Measurements from ENCODE around the gene KCNA10.
"Not testable (repeated sequence)": the region's sequence is repeated elsewhere in the genome, so short reads cannot be mapped to it uniquely, and the experiment has no call there.

DNA sequence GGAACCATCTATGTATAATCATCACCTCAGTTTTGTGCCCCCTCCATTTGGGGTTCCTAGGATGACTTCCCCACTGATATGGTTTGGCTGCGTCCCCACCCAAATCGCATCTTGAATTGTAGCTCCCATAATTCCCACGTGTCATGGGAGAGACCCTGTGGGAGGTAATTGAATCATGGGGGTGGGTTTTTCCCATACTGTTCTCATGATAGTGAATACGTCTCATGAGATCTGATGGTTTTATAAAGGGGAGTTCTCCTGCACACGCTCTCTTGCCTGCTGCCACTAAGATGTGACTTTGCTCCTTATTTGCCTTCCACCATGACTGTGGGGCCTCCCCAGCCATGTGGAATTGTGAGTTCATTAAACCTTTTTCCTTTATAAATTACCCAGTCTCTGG is 8.1 kb downstream of the KCNA10 start:
- TF ChIP-seq, protein P1, sequence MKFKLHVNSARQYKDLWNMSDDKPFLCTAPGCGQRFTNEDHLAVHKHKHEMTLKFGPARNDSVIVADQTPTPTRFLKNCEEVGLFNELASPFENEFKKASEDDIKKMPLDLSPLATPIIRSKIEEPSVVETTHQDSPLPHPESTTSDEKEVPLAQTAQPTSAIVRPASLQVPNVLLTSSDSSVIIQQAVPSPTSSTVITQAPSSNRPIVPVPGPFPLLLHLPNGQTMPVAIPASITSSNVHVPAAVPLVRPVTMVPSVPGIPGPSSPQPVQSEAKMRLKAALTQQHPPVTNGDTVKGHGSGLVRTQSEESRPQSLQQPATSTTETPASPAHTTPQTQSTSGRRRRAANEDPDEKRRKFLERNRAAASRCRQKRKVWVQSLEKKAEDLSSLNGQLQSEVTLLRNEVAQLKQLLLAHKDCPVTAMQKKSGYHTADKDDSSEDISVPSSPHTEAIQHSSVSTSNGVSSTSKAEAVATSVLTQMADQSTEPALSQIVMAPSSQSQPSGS (CRISPR knock-in tag; IDR thresholded peaks at IDR 0.05; ENCODE audit: borderline replicate concordance, low read depth): not testable (repeated sequence)
- TF ChIP-seq, protein P2, sequence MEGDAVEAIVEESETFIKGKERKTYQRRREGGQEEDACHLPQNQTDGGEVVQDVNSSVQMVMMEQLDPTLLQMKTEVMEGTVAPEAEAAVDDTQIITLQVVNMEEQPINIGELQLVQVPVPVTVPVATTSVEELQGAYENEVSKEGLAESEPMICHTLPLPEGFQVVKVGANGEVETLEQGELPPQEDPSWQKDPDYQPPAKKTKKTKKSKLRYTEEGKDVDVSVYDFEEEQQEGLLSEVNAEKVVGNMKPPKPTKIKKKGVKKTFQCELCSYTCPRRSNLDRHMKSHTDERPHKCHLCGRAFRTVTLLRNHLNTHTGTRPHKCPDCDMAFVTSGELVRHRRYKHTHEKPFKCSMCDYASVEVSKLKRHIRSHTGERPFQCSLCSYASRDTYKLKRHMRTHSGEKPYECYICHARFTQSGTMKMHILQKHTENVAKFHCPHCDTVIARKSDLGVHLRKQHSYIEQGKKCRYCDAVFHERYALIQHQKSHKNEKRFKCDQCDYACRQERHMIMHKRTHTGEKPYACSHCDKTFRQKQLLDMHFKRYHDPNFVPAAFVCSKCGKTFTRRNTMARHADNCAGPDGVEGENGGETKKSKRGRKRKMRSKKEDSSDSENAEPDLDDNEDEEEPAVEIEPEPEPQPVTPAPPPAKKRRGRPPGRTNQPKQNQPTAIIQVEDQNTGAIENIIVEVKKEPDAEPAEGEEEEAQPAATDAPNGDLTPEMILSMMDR (IDR thresholded peaks at IDR 0.05): not testable (repeated sequence)
- TF ChIP-seq TCF7 (CRISPR knock-in tag; IDR thresholded peaks at IDR 0.05; ENCODE audit: low read depth); ATF1 (CRISPR knock-in tag; IDR thresholded peaks at IDR 0.05): not testable (repeated sequence)
- TF ChIP-seq, protein P3, sequence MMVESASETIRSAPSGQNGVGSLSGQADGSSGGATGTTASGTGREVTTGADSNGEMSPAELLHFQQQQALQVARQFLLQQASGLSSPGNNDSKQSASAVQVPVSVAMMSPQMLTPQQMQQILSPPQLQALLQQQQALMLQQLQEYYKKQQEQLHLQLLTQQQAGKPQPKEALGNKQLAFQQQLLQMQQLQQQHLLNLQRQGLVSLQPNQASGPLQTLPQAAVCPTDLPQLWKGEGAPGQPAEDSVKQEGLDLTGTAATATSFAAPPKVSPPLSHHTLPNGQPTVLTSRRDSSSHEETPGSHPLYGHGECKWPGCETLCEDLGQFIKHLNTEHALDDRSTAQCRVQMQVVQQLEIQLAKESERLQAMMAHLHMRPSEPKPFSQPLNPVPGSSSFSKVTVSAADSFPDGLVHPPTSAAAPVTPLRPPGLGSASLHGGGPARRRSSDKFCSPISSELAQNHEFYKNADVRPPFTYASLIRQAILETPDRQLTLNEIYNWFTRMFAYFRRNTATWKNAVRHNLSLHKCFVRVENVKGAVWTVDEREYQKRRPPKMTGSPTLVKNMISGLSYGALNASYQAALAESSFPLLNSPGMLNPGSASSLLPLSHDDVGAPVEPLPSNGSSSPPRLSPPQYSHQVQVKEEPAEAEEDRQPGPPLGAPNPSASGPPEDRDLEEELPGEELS (CRISPR knock-in tag; IDR thresholded peaks at IDR 0.05): not testable (repeated sequence)

Measured in WTC11 (cell line).